Measurements from ENCODE around the gene LCE6A.

Gene LCE6A

GRCh38 chr1:152870831-152871730, 28.4 kb downstream of the LCE6A start:
- ATAC-seq (ENCODE audit: low read depth) (peak; percentile 86), DNase-seq (ENCODE audit: low spot score) (no peak)
- Histone ChIP-seq H3K36me3 (ENCODE audit: low read depth) (no peaks in the 10 kb centered on the region), H3K9me3 (ENCODE audit: severe bottlenecking) (no peaks in the 10 kb centered on the region), H3K27ac (ENCODE audit: poor library complexity, severe bottlenecking) (no peak overlapping the region), H3K4me3 (ENCODE audit: severe bottlenecking) (no peak overlapping the region), H3K27me3 (ENCODE audit: insufficient read depth, poor library complexity, severe bottlenecking) (no peaks in the 10 kb centered on the region), H3K4me1 (ENCODE audit: insufficient read depth, poor library complexity, severe bottlenecking) (peaks cover 12% of the 10 kb centered on the region)
- TF ChIP-seq, protein P1, sequence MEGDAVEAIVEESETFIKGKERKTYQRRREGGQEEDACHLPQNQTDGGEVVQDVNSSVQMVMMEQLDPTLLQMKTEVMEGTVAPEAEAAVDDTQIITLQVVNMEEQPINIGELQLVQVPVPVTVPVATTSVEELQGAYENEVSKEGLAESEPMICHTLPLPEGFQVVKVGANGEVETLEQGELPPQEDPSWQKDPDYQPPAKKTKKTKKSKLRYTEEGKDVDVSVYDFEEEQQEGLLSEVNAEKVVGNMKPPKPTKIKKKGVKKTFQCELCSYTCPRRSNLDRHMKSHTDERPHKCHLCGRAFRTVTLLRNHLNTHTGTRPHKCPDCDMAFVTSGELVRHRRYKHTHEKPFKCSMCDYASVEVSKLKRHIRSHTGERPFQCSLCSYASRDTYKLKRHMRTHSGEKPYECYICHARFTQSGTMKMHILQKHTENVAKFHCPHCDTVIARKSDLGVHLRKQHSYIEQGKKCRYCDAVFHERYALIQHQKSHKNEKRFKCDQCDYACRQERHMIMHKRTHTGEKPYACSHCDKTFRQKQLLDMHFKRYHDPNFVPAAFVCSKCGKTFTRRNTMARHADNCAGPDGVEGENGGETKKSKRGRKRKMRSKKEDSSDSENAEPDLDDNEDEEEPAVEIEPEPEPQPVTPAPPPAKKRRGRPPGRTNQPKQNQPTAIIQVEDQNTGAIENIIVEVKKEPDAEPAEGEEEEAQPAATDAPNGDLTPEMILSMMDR (IDR thresholded peaks at IDR 0.05; ENCODE audit: poor library complexity, severe bottlenecking) = peak; percentile 91

DNA sequence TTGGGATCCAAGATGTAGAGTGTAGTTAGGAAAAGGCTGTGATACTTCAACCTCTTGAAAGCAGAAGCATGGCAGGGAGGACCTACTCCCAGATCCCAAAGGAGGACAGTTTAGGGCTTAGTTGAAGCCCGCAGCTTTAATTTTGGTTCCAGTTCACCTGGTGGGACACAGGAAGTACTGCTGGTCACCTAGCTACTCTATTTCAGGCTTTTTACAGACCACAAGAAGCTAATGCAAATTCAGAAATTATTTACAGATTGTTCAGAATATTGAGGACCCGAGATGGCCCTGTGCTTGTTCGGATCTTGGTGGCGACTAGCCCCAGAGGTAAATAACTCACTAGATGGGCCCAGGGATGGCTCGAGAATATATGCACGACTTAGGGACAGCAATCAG, 29.1 kb downstream of the LCE6A start:
- H3K4me1 ChIP-seq (ENCODE audit: insufficient read depth, poor library complexity, severe bottlenecking) = peaks cover 8% of the 10 kb centered on the region
- no peaks in the 10 kb centered on the region for H3K9me3 ChIP-seq (ENCODE audit: severe bottlenecking)
- ATAC-seq (ENCODE audit: low read depth) = no peak
- no peaks in the 10 kb centered on the region for H3K27me3 ChIP-seq (ENCODE audit: insufficient read depth, poor library complexity, severe bottlenecking)
- no peak overlapping the region for H3K4me3 ChIP-seq (ENCODE audit: severe bottlenecking)
- no peak for DNase-seq (ENCODE audit: low spot score)
- TF ChIP-seq, protein P1 (IDR thresholded peaks at IDR 0.05; ENCODE audit: poor library complexity, severe bottlenecking) = peak; percentile 47
- no peaks in the 10 kb centered on the region for H3K36me3 ChIP-seq (ENCODE audit: low read depth)
- no peak overlapping the region for H3K27ac ChIP-seq (ENCODE audit: poor library complexity, severe bottlenecking)

GRCh38 chr1:152873495-152873894, 30.8 kb downstream of the LCE6A start:
- Histone ChIP-seq H3K4me3 (ENCODE audit: severe bottlenecking) (no peak overlapping the region), H3K27me3 (ENCODE audit: insufficient read depth, poor library complexity, severe bottlenecking) (no peaks in the 10 kb centered on the region), H3K4me1 (ENCODE audit: insufficient read depth, poor library complexity, severe bottlenecking) (peaks cover 8% of the 10 kb centered on the region), H3K27ac (ENCODE audit: poor library complexity, severe bottlenecking) (peak overlapping the region; percentile 23), H3K36me3 (ENCODE audit: low read depth) (no peaks in the 10 kb centered on the region), H3K9me3 (ENCODE audit: severe bottlenecking) (no peaks in the 10 kb centered on the region)
- TF ChIP-seq, protein P1 (IDR thresholded peaks at IDR 0.05; ENCODE audit: poor library complexity, severe bottlenecking) = no peak
- DNase-seq (ENCODE audit: low spot score) (no peak), ATAC-seq (ENCODE audit: low read depth) (peak; percentile 66)

GRCh38 chr1:152876827-152877226, 34.2 kb downstream of the LCE6A start:
- H3K36me3 ChIP-seq (ENCODE audit: low read depth) = no peaks in the 10 kb centered on the region
- H3K27me3 ChIP-seq (ENCODE audit: insufficient read depth, poor library complexity, severe bottlenecking) = no peaks in the 10 kb centered on the region
- DNase-seq (ENCODE audit: low spot score) = no peak
- TF ChIP-seq, protein P1 (IDR thresholded peaks at IDR 0.05; ENCODE audit: poor library complexity, severe bottlenecking) = no peak
- H3K4me3 ChIP-seq (ENCODE audit: severe bottlenecking) = no peak overlapping the region
- H3K9me3 ChIP-seq (ENCODE audit: severe bottlenecking) = no peaks in the 10 kb centered on the region
- no peak for ATAC-seq (ENCODE audit: low read depth)
- H3K27ac ChIP-seq (ENCODE audit: poor library complexity, severe bottlenecking) = no peak overlapping the region
- peaks cover 22% of the 10 kb centered on the region for H3K4me1 ChIP-seq (ENCODE audit: insufficient read depth, poor library complexity, severe bottlenecking)

DNA sequence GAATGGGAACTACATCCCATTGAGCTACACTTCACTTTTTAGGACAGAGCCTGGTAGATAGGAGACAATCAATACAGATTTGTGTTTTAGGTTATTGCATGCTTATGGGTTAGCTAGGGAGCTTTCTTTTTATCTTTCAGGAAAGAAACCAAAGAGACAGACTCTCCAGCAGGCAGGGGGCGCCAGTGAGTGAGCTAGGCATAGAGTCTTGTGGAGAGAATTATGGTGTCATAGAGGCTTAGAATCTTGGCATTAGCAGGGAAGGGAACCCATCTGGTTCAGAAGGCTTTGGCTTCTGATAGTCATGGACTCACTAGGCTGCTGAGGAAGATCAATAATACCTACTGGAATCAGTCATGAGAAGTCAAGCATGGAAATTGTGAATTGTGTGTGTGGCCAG, 35.4 kb downstream of the LCE6A start, which contains the start of gene SMCP:
TSS of gene SMCP (plus strand) at position 281 of the 400 bp plus-strand sequence. CDS start 6,101 bp downstream, outside the sequence.
- peaks cover 22% of the 10 kb centered on the region for H3K4me1 ChIP-seq (ENCODE audit: insufficient read depth, poor library complexity, severe bottlenecking)
- no peaks in the 10 kb centered on the region for H3K36me3 ChIP-seq (ENCODE audit: low read depth)
- H3K27me3 ChIP-seq (ENCODE audit: insufficient read depth, poor library complexity, severe bottlenecking) = no peaks in the 10 kb centered on the region
- TF ChIP-seq, protein P1 (IDR thresholded peaks at IDR 0.05; ENCODE audit: poor library complexity, severe bottlenecking) = no peak
- H3K9me3 ChIP-seq (ENCODE audit: severe bottlenecking) = no peaks in the 10 kb centered on the region
- H3K27ac ChIP-seq (ENCODE audit: poor library complexity, severe bottlenecking) = no peak within 1 kb of the TSS
- H3K4me3 ChIP-seq (ENCODE audit: severe bottlenecking) = no peak within 1 kb of the TSS
- ATAC-seq (ENCODE audit: low read depth) = no peak
- no peak for DNase-seq (ENCODE audit: low spot score)
